ENCODE data around the gene ZNF581.

The ZNF581 gene

GRCh38 chr19:55621205-55621672, 22.2 kb upstream of the ZNF581 start:
- in situ Hi-C loops (cut with MboI; ENCODE audit: low pct_unique_long_range_greater_than_20kb, low sequenced_read_pairs, unreplicated experiment) = loop anchor here (25.0 kb wide), 1 partner anchor 1159 kb away; the partner anchor contains the start of genes CDC42EP5 and LENG9
- DNase-seq (ENCODE audit: low spot score) = no peak

GRCh38 chr19:55621673-55622231, 21.7 kb upstream of the ZNF581 start:
- TF ChIP-seq CTCF (IDR thresholded peaks at IDR 0.05; ENCODE audit: extremely low read depth, insufficient read depth, missing control alignments) = no peak
- DNase-seq (ENCODE audit: low spot score) = no peak
- in situ Hi-C loops (cut with MboI; ENCODE audit: low pct_unique_long_range_greater_than_20kb, low sequenced_read_pairs, unreplicated experiment) = loop anchor here (25.0 kb wide), 1 partner anchor 1159 kb away; the partner anchor contains the start of genes CDC42EP5 and LENG9

More at GRCh38 chr19:55621205-55621672, 22.2 kb upstream of the ZNF581 start:
- TF ChIP-seq CTCF (IDR thresholded peaks at IDR 0.05; ENCODE audit: extremely low read depth, insufficient read depth, missing control alignments) = no peak

- DNase-seq (ENCODE audit: low spot score) = no peak
- TF ChIP-seq CTCF (IDR thresholded peaks at IDR 0.05; ENCODE audit: extremely low read depth, insufficient read depth, missing control alignments) = no peak
- in situ Hi-C loops (cut with MboI; ENCODE audit: low pct_unique_long_range_greater_than_20kb, low sequenced_read_pairs, unreplicated experiment) = loop anchor here (25.0 kb wide), 1 partner anchor 1160 kb away; the partner anchor contains the start of genes CDC42EP5 and LENG9
Observed at GRCh38 chr19:55622242-55622969, 21.0 kb upstream of the ZNF581 start.

- no peak for TF ChIP-seq CTCF (IDR thresholded peaks at IDR 0.05; ENCODE audit: extremely low read depth, insufficient read depth, missing control alignments)
- in situ Hi-C loops (cut with MboI; ENCODE audit: low pct_unique_long_range_greater_than_20kb, low sequenced_read_pairs, unreplicated experiment) = loop anchor here (25.0 kb wide), 1 partner anchor 1161 kb away; the partner anchor contains the start of genes CDC42EP5 and LENG9
- DNase-seq (ENCODE audit: low spot score) = no peak
Observed at GRCh38 chr19:55623130-55623529, 20.3 kb upstream of the ZNF581 start.

- no peak for DNase-seq (ENCODE audit: low spot score)
- in situ Hi-C loops (cut with MboI; ENCODE audit: low pct_unique_long_range_greater_than_20kb, low sequenced_read_pairs, unreplicated experiment) = loop anchor here (25.0 kb wide), 1 partner anchor 1161 kb away; the partner anchor contains the start of genes CDC42EP5 and LENG9
- no peak for TF ChIP-seq CTCF (IDR thresholded peaks at IDR 0.05; ENCODE audit: extremely low read depth, insufficient read depth, missing control alignments)
Observed at GRCh38 chr19:55623561-55623960, 19.9 kb upstream of the ZNF581 start.

GRCh38 chr19:55624109-55625003, 19.1 kb upstream of the ZNF581 start, which contains the start of gene ZNF784:
TSS of gene ZNF784 (minus strand) at chr19:55624566. CDS start at chr19:55624561, 5 bp downstream.
- TF ChIP-seq CTCF (IDR thresholded peaks at IDR 0.05; ENCODE audit: extremely low read depth, insufficient read depth, missing control alignments) = no peak
- peak; percentile 96 for DNase-seq (ENCODE audit: low spot score)
- in situ Hi-C loops (cut with MboI; ENCODE audit: low pct_unique_long_range_greater_than_20kb, low sequenced_read_pairs, unreplicated experiment) = loop anchor here (5.0 to 25.0 kb wide), 2 partner anchors 117 to 1162 kb away; partner anchors contain the start of genes CDC42EP5 and LENG9

All from GM13977 (cell line).